ENCODE results near the gene NAA80. TPM values are rescaled to one million over a fixed set of nuclear protein-coding genes. Genes with fewer than 3 reads are reported as not detected.

Gene NAA80
- total and polyA plus RNA-seq, 2 of the 8 experiments (the other 6 are each of a cell fraction or from before 2014, with no cell fraction given) = 11.3 to 16.7 TPM

DNA sequence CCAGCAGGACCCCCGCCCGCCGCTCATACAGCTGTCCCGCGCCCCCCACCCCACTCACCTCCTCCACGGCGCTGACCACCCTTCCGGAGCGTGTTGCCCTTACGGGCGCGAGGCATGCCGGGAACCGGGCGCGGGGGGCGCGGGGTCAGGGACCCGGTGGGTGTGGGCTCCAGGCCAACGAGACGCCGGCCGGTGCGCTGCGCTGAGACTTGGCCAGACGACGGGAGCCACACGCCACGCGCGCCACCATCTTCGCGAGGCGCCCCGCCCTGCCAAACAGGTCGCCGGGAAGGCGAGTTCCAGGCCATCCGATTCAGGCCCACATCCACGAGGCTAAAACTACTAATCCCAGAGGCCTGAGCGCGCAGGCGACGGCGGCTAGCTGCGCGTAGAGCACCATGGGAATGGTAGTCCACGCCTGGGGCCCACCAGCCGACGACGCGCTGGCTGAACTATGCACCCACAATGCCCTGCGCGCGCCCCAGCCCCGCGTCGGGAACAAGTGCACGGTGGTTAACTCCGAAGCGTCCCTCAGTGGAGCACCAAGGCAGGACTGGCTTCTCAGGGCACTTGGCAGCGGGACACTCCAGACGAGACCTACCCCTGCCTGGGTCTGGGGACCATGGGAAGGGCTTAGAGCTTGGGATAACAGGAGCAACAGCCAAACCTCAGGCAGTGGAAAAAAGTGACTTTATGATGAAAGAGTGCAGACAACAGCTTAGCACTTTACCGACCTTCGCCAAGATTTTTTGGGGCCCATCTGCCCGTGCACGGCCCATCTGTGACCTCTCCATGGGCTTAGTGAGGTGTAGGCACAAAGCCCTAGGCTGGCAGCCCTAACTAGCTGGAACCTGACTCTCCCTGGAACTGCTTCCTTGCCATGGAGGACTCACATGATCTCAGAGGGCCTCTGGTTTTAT, 6.8 kb downstream of the NAA80 start, which contains the start of gene IFRD2 (continued):
- TF ChIP-seq RBBP5 (IDR thresholded peaks at IDR 0.05; ENCODE audit: borderline replicate concordance, low read depth, low read length) = no peak; the same call in 1 of the 2 replicates
- peak; percentile 96 for TF ChIP-seq CREB1 (IDR thresholded peaks at IDR 0.05)
- TF ChIP-seq POLR2A (IDR thresholded peaks at IDR 0.05; ENCODE audit: control extremely low read depth in 1 of 2, low read depth in 2 of 2, low read length in 2 of 2) = peak in 1 of 2 experiments; percentile 73; a peak in 2 of 3 replicates
- TF ChIP-seq, protein P1, sequence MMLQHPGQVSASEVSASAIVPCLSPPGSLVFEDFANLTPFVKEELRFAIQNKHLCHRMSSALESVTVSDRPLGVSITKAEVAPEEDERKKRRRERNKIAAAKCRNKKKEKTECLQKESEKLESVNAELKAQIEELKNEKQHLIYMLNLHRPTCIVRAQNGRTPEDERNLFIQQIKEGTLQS (IDR thresholded peaks at IDR 0.05; ENCODE audit: insufficient read depth, low read depth, low read length) = peak; percentile 91
- TF ChIP-seq GTF2F1 (IDR thresholded peaks at IDR 0.05; ENCODE audit: borderline replicate concordance, low read depth, low read length) = no peak
- TF ChIP-seq PHF8 (conservative IDR thresholded peaks at IDR 0.05; ENCODE audit: low read depth, low read length) = peak; percentile 52
- TF ChIP-seq EP300 (IDR thresholded peaks at IDR 0.05; ENCODE audit: borderline replicate concordance in 1 of 2, low read depth in 2 of 2, low read length in 2 of 2) = no peak
- no peak for TF ChIP-seq BCL11A (IDR thresholded peaks at IDR 0.05; ENCODE audit: low read depth in 2 of 2, low read length in 2 of 2)
- TF ChIP-seq, protein P2, sequence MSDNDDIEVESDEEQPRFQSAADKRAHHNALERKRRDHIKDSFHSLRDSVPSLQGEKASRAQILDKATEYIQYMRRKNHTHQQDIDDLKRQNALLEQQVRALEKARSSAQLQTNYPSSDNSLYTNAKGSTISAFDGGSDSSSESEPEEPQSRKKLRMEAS (IDR thresholded peaks at IDR 0.05) = peak; percentile 94
- no peak for TF ChIP-seq NRF1 (IDR thresholded peaks at IDR 0.05; ENCODE audit: low read depth, low read length)
- TF ChIP-seq ASH2L (IDR thresholded peaks at IDR 0.05; ENCODE audit: low read length) = no peak
- TF ChIP-seq CEBPB (IDR thresholded peaks at IDR 0.05; ENCODE audit: low read depth, low read length) = no peak
- no peak for TF ChIP-seq CBX8 (IDR thresholded peaks at IDR 0.05; ENCODE audit: borderline replicate concordance, low read depth, low read length)
- no peak for TF ChIP-seq TAF7 (optimal IDR thresholded peaks at IDR 0.05; ENCODE audit: borderline replicate concordance, low read depth, low read length)
- no peak for TF ChIP-seq NANOG (IDR thresholded peaks at IDR 0.05; ENCODE audit: insufficient read depth, low read depth, low read length, poor library complexity, severe bottlenecking)
- no peak for TF ChIP-seq RNF2 (IDR thresholded peaks at IDR 0.05; ENCODE audit: borderline replicate concordance, low read depth, low read length, missing control alignments, poor library complexity, severe bottlenecking)
- TF ChIP-seq TAF1 (IDR thresholded peaks at IDR 0.05; ENCODE audit: low read depth, low read length) = peak; percentile 71
- peak; percentile 16; the same call in 1 of the 2 replicates for TF ChIP-seq TBP (IDR thresholded peaks at IDR 0.05; ENCODE audit: low read depth, low read length)
- peak; percentile 70 for TF ChIP-seq SP1 (IDR thresholded peaks at IDR 0.05; ENCODE audit: low read depth, low read length)
- TF ChIP-seq SIX5 (IDR thresholded peaks at IDR 0.05; ENCODE audit: low read depth, low read length) = peak; percentile 100
- TF ChIP-seq HDAC6 (IDR thresholded peaks at IDR 0.05; ENCODE audit: low read depth, low read length) = no peak
- peak; percentile 29; the same call in 1 of the 2 replicates for TF ChIP-seq KDM5A (IDR thresholded peaks at IDR 0.05; ENCODE audit: low read length)
- no peak for TF ChIP-seq MAFK (IDR thresholded peaks at IDR 0.05; ENCODE audit: low read depth, low read length)

All from H1 (cell line).